Measurements from ENCODE around the gene NSRP1.

DNA sequence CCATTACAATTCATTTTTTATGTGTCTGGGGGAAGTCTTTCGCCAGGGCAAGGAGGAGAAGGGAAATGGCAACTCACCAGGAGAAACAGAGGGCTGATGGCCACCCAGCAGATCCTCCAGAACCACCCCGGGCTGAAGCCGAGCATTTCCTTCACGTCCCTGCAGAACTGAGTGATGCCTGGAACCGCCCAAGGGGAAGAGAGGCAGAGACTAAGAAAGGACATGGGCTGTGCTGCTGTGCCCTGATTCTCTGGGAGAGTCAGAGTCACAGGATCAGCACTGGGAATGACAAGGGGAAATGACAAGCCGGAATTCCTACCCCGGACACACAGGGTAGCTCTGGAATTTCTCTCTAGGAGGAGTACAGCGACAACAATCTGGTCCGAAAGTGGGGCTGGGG, 91.0 kb downstream of the NSRP1 start:
- TF ChIP-seq ZNF274 (IDR thresholded peaks at IDR 0.05; ENCODE audit: borderline replicate concordance, extremely low read depth, low read length) (no peak), CHD1 (IDR thresholded peaks at IDR 0.05; ENCODE audit: low read depth, low read length) (no peak), POLR2A (IDR thresholded peaks at IDR 0.05; ENCODE audit: control extremely low read depth in 1 of 2, low read depth in 2 of 2, low read length in 2 of 2) (no peak), EP300 (IDR thresholded peaks at IDR 0.05; ENCODE audit: borderline replicate concordance in 1 of 2, low read depth in 2 of 2, low read length in 2 of 2) (no peak), BCL11A (IDR thresholded peaks at IDR 0.05; ENCODE audit: low read depth in 2 of 2, low read length in 2 of 2) (no peak), SIN3A (conservative IDR thresholded peaks at IDR 0.05 in 1 of 2, IDR thresholded peaks at IDR 0.05 in 1 of 2; ENCODE audit: low read depth in 1 of 2, low read length in 2 of 2) (no peak), CTCF (IDR thresholded peaks at IDR 0.05; ENCODE audit: control extremely low read depth in 1 of 3, insufficient read depth in 1 of 3, low read depth in 1 of 3, low read length in 3 of 3) (no peak), EZH2 (IDR thresholded peaks at IDR 0.05; ENCODE audit: low read depth, low read length, severe bottlenecking) (no peak), RFX5 (IDR thresholded peaks at IDR 0.05; ENCODE audit: borderline replicate concordance, low read depth, low read length) (no peak)
